HG03558 (cell line): Measurements from ENCODE around the gene LRSAM1.

Source experiments
- ATAC-seq: cut with Tn5 transposase; IDR thresholded peaks from one replicate; pipeline ENCODE4 v1.9.1; 2021; ENCODE audit warnings: moderate number of reproducible peaks; ENCODE audit not compliant: unreplicated experiment; ENCODE audit errors: extremely low read depth

The LRSAM1 gene

DNA sequence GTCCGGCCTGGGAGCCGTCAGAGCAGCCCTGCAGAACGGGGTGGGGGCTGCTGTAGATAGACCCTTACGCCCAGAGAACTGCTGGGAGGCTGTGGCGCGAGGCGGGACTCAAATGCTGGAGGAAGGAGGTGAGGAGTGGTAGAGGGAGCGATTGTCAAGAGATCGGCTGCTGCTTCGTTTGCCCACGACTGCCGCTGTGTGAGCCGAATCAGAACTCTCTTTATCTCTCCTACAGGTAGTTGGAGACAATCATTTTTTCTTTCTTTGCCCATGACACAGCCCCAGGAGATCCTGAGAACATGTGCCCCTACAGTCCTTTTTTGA is 26.7 kb upstream of the LRSAM1 start:
- ATAC-seq: no peak

GRCh38 chr9:127426756-127427155 is 24.6 kb upstream of the LRSAM1 start:
- ATAC-seq: no peak

DNA sequence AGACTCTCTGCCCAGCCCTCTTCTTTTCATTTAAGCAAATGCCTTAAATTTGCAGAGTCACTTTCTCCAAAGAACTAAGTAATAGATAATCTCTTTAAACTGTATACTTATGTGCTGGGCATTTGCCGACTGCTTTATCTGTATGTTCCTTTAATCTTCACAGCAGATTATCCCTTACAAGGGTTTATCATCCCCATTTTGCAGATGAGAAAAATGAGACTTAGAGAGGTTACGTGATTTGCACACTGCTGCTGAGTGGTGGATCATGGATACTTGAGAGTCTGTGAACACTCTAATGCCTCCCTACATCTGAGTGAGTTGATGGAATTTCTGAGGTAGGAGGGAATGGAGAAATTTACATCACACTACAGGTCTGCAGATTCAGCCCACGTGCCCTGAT is 23.0 kb upstream of the LRSAM1 start:
- ATAC-seq: no peak

DNA sequence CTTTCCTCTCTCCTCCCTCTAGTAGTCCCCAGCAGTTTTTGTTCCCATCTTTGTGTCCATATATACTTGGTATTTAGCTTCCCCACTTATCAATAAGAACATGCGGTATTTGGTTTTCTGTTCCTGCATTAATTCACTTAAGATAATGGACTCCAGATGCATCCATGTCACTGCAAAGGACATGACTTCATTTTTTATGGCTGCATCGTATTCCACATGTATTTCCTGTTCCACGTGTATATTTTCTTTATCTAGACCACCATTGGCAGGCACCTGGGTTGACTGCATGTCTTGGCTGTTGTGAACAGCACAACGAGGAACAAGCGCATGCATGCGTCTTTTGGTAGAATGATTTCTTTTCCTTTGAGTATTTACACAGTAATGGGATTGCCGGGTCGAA is 20.9 kb upstream of the LRSAM1 start:
- ATAC-seq: no peak

DNA sequence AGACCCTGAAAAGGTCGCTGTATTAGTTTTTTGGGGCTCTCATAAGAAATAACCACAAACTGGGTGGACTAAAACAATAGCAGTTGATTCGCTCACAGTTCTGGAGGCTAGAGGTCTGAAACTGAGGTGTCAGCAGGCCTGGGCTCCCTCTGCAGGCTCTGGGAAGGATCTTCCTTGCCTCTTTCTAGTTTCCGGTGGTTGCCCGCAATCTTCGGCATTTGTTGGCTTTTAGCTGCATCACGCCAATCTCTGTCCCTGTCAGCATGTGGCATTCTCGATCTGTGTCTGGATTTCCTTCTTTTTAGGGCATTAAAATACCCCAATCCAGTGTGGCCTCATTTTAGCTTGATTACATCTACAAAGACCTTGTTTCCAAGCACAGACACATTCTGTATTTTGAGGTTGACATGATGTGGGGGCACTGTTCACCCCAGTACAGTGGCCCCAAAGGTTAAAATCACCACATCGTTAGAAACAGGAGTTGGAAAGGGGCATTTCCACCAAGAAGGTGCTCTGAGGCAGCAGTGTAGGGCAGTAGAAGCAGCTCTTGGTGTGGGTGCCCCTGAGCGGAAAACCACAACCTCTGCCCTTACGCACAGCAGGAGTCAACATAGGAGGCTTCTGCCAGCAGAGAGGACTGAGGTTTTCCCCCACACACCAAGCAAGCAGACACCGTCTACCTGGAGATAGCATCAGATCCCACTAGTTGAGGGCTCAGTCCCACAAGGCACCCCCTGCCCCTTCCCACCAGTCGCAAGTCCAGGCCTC is 13.6 kb upstream of the LRSAM1 start:
- no peak for ATAC-seq

GRCh38 chr9:127438394-127438793 is 12.9 kb upstream of the LRSAM1 start:
- no peak for ATAC-seq

- no peak for ATAC-seq
Measured at GRCh38 chr9:127444283-127444920, 6.9 kb upstream of the LRSAM1 start.

DNA sequence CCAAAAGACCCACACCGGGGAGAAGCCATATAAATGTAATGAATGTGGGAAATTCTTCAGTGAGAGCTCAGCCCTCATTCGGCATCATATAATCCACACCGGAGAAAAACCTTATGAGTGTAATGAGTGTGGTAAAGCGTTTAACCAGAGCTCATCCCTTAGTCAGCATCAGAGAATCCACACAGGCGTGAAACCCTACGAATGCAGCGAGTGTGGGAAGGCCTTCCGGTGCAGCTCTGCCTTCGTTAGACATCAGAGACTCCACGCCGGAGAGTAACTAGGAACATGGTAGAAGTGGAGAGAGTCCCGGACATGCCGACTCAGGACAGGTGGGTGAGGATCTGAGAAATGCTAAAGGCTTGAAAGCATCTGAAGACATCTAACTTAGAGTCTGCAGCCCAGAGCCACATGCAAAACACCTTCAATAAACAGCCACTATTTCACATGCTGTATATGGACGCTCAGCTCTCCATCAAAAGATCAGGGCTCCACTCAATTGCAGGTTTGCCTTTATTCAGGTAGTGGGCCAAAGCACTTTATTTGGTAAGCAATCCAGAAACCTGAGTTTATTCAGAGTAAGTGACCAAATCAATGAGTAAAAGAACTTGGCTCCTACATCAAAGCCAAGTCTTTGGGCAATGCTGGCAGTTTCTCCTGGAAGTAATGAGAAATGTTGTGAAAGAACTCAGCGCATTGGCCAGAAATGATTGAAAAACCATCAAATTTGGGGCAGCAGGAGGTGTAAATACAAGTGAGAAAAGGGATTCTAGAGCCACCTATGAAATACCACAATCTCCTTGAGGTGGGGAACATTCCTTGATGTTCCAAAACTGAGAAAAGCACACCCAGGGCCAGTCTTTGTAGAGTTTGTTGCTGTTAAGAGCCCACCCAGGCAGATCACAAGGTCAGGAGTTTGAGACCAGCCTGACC is 6.1 kb upstream of the LRSAM1 start:
- no peak for ATAC-seq

DNA sequence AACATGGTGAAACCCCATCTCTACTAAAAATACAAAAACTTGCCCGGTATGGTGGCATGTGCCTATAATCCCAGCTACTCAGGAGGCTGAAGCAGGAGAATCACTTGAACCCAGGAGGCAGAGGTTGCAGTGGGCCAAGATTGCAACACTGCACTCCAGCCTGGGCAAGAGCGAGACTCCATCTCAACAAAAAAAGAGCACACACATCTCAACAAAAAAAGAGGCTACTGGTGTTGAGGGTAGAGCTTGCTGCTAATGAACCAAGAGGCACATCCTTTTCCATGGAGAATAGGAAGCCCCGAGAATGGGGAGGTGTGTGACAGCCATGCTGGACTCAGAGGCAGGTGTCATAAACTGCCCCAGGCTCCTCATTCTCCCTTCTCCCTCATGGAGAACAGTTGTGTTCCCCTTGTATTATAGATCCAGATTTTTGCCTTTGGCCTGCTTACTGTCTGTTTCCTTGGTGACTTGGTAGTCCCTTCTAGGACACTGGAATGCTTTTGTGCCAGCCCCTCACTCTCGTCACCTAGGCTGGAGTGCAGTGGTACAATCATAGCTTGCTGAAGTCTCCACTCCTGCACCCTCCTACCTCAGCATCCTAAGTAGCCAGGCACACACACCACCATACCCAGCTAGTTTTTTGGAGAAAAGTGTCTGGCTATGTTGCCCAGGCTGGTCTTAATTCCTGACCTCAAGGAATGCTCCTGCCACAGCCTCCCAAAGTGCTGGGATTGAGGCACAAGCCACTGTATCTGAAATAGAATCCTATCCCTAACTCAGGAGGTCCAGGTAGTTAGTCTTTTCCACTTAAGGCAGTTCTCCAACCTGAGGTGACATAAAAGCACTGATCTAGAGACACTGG is 5.2 kb upstream of the LRSAM1 start:
- ATAC-seq: no peak

DNA sequence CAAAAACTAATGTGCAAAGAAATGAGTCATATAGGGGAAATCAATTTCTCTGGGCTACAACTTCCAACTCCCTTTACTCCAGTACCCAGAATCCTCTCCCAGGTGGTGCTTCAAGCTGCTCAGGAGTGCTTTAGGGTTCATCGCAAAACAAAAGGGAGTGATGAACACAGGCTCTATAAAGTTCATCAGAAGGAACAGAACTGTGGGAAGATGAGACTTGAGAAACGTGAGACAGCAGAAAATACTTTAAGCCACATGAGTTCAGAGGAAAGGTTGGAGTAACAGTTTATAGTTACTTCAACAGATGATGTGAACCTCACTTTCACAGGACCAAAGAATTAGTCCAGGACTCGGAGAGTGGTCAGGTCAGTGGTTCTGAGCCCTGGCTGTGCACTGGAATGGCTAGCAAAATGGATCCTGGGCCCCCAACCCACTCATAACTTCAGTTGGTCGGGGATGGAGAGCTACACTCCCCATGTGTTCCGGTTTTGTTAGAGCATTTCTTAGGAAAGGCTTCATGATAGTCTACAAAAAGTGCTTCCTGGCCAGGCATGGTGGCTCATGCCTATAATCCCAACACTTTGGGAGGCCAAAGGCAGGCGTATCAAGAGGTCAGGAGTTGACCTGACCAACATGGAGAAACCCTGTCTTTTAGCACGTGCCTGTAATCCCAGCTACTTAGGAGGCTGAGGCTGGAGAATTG is 4.4 kb upstream of the LRSAM1 start:
- no peak for ATAC-seq

GRCh38 chr9:127447416-127448111 is 3.7 kb upstream of the LRSAM1 start:
- ATAC-seq: no peak

GRCh38 chr9:127448112-127448805 is 3.1 kb upstream of the LRSAM1 start:
- ATAC-seq: no peak

DNA sequence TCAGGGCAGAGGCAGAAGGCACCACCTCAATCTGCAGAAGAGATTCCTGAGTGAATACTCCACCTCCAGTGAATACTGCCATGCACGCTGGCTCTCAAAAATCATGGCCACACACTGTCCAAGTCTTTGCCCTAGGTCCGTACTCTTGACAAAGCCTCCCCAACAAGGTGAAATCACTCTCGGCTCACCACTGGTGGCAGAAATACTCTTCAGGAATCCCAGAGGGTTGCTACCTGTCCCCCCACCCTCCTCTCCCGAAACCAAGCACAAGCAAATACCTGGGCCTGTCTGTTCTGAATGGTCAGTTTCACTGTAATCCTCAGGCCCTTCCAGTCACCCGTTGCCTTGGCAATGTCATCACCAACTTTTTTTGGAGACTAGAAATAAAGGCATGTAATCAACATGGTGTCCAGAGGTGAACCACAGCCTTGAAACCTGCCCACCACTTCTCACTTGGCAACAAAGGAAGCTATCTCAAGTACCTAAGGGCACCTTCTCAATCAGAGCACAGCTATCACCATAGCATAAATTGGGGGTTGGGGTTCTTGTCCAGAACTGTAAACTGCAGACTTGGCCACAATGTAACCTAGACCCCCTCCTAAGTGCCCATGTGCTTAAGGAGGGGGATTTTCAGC is 1.9 kb upstream of the LRSAM1 start:
- no peak for ATAC-seq

DNA sequence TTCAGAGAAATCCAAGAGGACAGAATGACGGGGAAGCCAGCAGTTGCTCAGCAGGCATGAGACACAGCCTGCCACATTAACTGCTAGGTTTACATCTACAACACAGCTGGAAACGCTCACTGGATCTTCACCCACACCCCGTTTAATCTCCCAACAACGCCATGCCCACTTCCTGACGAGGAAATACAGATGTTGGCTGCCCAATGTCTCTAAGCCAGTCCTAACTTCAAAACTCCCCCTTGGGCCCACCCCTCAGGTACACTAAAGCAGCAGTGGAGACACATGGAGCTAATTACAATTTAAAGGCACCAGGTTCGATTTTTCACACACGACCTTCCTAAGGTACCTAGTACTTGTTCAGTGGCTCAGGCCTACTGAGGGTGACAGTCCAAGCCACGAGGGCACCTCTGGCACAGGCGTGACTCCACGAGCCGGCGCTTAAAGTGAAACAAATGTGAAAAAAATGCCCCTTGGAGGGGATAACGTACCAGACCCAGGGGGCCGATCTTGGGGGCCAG is 1.0 kb upstream of the LRSAM1 start:
- no peak for ATAC-seq

DNA sequence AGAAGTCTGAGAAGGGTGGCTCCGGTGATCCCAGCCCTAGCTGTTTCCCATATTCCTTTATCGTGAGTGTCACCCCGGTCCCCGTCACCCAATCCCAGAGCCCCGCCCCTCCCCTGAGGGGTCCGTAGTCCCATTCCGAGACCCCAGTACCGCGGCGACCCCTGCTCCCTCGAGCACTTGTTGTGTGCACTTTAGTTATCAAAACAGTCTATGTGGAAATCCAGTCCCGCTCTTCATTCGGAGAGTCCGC is 223 bp downstream of the LRSAM1 start:
- ATAC-seq: no peak

- no peak for ATAC-seq
Measured at GRCh38 chr9:127451858-127452656, 747 bp downstream of the LRSAM1 start.

- ATAC-seq: no peak
Measured at GRCh38 chr9:127452691-127453090, 1.4 kb downstream of the LRSAM1 start.
